Sciatic nerve (tissue), 2 donors: ENCODE data around the gene RAB44. TPM values are rescaled to one million over a fixed set of nuclear protein-coding genes. Genes with fewer than 3 reads are reported as not detected.
"Not testable (repeated sequence)": the region's sequence is repeated elsewhere in the genome, so short reads cannot be mapped to it uniquely, and the experiment has no call there.

ENCODE experiments used
- ATAC-seq: fragments of 200-7000 bp; cut with Tn5 transposase; one replicate; pipeline ENCODE4 v1.9.1; 2020; ENCODE audit warnings: mild to moderate bottlenecking, moderate library complexity
- DNase-seq: peaks from one replicate; pipeline ENCODE4 v3.0.0-alpha.2; 2020; ENCODE audit warnings: low spot score
- intact Hi-C: fragments of 100-400 bp; cut with DNase I; formaldehyde crosslinking; loops from one replicate; pipeline ENCODE4 v1.14.2; 2022
- total RNA-seq: library from RNA; stranded (reverse); fragmentation: NEBNext Ultra II Directional; extraction: Animal tissue kit (Norgen Biotek cat#: 25700); gene quantifications from one replicate; pipeline ENCODE4 v1.2.1, GENCODE V29; 2021
- donor health status: DM: no; HTN: no; CAD: no.
- donor health status: DM: no; HTN: no; CAD: no.

The RAB44 gene
- total RNA-seq, 1 donor from 2014 or later, result 0.27 TPM

DNA sequence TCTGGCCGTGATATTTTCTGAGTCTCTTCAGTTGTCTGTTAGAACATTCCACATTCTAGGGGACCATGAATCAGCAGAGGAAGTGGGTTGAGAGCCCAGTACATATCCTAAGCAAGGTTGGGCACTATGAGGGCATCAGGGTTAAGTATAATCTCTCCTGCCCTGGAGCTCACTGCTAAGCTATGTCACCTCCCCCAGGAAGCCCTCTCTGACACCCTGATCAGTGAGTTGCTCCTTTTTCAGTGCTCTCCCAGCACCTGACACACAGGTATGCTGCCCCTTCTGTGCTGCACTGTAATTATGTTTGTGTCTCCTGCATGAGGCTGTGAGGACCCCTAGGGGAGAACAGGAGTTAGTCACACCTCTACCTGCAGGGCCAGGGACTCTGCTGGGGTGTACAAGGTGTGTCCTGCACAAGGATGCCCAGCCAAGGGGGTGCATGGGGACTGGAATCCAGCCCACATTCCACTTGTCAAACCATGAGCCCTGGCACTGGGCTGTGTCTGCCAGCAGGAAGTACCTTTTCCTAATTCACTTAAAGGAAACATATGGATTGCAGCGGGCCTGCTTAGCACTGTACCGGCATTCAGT lies 3.9 kb downstream of the RAB44 start:
- ATAC-seq (no peak), DNase-seq (no peak)

DNA sequence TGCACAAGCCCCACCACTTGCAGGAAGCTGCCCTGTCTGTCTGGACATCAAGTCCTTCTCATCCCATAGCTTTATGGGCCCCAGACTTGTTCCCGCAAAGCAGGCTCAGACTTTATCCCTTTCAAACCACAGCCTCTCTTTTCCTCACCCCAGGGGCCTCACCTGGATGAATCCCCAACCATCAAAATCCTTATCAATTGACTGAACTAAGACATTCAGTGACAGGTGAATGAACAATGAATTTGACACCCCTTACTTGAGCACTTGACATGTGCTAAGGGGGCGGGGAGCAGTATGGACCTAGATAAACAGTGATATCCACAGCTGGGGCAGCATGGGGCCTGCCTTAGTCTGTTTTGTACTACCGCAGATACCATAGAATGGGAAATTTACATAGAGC lies 5.0 kb downstream of the RAB44 start:
- ATAC-seq, result no peak
- intact Hi-C loops, result no loop called here
- no peak for DNase-seq

More for the DNA sequence above, 3.9 kb downstream of the RAB44 start:
- intact Hi-C loops, result no loop called here

DNA sequence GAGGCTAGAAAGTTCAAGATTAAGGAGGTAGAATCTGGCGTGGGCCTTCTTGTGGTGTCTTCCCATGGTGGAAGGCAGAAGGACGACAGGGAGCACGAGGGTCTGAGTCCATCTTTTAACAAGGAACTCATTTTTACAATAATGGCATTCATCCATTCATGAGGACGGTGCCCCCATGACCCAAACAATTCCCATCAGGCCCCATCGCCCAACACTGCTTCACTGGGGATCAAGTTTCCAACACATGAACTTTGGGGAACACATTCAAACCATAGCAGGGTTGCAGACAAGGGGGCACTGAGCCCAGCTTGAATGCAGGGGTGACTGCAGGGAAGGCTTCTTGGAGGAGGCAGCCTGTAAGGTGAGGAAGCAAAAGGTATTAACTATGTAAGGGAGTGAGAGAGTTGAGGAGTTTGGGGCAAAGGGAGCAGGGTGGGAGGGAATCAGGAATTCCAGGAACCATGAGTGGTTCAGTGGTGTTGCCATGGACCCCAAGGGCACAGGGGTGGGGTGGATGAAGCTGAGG lies 5.5 kb downstream of the RAB44 start:
- DNase-seq, result no peak
- intact Hi-C loops, result no loop called here
- no peak for ATAC-seq

DNA sequence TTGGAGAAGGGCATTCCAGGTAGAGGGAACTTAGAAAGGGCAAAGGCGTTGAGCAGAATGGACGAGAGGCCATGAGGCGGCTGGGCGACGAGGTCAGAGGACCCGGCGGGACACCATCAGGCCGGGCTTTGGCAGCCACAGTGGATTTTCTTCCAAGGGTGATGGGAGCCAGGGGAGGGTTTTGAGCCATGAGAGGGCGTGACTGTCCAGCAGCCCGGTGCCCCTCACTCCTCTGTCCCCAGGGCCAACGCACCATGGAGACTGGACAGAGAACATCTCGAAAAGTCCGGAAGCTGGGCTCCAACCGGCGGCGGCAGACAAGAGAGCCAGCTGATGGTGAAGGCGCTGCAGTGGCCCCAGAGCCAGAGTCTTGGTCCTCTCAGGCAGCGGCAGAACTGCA lies 6.4 kb downstream of the RAB44 start:
- ATAC-seq (no peak), DNase-seq (no peak)
- intact Hi-C loops, result no loop called here

DNA sequence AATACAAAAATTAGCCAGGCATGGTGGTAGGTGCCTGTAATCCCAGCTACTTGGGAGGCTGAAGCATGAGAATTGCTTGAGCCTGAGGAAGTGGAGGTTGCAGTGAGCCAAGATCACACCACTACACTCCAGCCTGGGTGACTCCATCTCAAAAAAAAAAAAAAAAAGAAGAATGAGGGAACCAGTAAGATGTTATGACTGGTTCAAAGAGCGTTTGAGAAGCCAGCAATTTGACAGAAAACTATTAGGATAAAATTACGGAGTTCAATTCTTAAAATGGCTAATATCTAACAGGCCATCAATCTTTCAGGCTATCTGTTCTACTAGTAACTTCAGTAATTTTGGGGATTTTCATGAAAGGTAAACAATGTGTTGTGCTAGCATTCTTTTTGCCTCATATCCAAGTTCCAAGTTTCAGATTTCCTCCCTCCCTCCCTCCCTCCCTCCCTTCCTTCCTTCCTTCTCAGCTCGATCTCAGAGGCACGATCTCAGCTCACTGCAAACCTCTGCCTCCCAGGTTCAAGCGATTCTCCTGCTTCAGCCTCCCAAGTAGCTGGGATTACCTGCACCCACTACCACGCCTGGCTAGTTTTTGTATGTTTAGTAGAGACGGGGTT lies 7.4 kb downstream of the RAB44 start:
- intact Hi-C loops, ATAC-seq, DNase-seq: not testable (repeated sequence)

DNA sequence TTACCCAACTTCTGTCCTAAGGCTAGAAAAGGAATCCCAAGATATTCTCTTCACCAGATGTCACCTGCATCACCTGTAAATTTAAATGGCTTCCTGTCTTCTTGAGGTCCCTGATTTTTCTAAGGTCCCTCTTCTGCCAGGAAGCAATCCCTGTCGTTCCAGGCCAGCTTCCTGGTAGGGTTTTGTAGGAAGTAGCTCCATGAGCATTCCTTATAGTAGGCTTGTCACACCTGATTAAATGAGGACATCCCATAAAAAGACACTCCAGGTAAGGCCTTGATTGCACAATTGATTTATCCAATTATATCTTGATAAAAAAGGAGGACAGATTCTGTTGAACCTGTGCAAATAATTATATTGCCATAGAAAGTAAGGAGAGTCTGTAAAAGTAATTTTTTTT lies 8.7 kb downstream of the RAB44 start:
- DNase-seq (no peak), ATAC-seq (no peak)
- intact Hi-C loops, result no loop called here

DNA sequence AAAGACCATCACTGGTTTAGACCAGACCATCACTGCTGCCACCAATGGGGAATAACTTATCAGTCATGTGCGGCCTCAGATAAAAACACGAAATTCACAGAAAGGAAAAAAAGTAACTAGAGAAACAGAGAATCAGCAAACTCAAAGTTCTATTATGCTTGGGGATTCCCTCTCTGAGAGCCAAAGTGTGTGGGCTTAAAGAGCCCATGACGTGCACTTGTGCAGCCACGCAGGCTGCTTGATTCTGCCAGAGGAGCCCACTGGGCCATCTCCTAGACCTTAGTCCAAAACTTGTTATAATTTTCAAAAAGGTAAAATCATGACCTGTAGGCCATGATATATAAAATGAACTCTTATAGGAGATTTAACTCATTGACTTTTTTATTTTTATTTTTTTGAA lies 15.2 kb downstream of the RAB44 start:
- no peak for DNase-seq

DNA sequence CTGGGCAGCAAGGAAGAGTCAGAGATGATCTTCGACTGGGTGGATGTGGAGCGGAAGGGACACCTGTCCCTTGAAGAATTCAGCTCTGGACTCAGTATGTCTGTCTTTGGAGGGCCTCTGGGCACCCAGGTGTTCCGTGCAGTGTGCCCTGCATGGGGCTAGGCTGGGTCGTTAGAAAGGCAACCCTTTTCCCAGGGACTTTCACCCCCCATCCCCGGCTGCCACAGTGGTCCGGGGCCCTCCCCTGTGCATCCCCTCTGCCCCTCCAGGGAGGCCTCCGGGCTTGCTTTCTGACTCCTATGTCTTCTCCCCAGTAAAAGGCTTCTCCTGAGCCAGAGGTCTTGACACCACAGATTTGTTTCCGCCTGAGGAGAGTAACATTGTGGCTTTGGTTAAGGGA lies 16.2 kb downstream of the RAB44 start:
- DNase-seq (no peak), ATAC-seq (no peak)
- intact Hi-C loops, result no loop called here

More for the DNA sequence above, 15.2 kb downstream of the RAB44 start:
- intact Hi-C loops, result no loop called here
- ATAC-seq, result no peak

DNA sequence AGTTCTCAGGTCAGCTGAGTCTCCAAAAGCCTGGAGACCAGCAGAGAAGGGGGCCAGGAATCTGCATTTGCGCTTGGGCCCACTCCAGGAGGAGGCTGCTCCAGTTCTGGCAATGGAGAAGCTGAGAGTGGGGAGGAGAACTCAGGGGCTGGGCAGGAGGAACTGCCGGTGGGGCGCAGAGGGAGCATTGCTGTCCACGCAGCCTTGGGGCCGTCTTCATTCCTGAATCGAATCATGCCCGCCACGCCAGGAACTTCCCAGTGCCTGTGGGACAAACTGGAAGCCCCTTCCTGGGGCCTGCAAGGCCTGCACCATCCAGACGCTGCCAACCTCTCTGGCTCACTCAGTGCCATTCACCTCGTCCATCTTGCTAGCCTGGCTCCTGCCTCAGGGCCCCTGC lies 16.9 kb downstream of the RAB44 start:
- DNase-seq, result no peak
- no peak for ATAC-seq
- intact Hi-C loops, result no loop called here

DNA sequence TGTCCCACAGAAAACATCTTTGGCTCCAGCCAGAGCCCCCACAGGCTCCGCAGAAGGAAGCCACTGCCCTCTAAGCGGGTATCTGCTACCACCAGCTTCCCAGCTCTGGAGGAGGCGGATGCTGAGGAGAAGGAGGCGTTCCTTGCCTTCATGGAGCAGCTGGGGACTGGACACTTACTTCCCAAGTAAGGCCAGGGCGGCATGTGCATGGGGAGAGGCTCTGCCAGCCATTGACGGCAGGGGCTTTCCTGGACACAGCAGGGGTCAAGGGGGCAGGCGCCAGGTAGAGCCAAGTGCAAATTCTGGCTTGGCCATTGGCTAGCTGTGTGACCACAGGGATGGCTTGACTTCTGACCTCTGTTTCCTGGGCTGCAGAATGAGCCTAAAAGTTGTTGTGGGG lies 17.8 kb downstream of the RAB44 start:
- ATAC-seq (no peak), DNase-seq (no peak)
- intact Hi-C loops, result no loop called here

DNA sequence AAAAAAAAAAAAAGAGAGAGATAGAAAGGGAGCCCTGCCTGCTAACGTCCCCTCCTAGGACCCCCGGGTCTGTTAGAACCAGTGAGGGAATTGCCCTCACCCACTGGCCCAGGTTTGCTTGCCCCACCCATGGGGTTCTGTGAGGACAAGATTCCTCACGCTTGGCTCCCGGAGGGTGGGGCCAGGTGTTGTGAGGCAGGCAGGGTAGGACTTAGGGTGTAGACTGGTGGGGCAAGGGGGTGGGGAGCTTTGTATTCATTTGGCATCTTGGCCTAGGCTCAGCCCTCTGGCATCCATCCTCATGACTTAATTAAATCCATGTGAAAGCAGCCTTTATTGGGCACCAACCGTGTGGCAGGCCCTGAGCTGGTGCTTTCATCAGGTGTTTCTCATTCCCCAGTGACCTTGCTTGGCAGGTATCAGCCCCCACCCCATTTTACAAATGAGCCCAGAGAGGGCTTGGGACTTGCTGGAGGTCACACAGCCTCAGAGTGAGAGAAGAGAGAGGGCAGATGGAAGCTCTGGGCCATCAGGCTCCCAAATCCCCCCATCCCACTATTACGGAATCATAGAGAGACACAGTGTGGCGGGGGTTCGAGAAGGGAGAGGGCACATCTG lies 19.0 kb downstream of the RAB44 start:
- DNase-seq (peak; percentile 45), ATAC-seq (no peak)
- intact Hi-C loops, result no loop called here

DNA sequence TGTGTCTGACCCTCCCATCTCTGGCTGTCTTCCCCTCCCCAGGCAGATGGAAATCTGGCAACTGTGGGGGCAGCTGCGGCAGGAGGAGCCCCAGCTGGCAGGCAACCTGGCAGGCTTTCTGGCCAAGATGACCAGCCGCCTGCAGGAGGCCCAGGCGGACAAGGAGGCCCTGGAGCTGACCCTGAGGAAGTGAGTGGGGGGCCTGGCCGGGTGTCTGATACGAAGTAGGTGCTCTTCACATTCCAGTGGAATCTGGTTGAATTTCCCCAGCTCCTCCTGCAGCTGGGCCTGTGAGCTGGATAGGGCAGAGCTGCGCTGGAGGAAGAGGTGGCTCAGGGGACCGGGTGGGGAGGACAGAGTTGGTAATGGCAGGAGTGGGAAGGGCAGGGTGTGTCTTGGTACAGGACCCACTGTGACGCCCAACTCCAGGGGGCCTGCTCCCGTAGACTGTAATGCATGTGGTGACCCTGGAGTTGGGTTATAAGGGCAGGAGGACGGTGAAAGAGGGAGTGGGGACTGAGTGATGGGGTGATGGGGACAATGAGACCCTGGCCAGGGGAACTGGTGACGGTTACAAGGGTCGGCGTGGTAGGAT lies 19.7 kb downstream of the RAB44 start:
- ATAC-seq, result no peak
- peak; percentile 43 for DNase-seq
- intact Hi-C loops, result no loop called here

DNA sequence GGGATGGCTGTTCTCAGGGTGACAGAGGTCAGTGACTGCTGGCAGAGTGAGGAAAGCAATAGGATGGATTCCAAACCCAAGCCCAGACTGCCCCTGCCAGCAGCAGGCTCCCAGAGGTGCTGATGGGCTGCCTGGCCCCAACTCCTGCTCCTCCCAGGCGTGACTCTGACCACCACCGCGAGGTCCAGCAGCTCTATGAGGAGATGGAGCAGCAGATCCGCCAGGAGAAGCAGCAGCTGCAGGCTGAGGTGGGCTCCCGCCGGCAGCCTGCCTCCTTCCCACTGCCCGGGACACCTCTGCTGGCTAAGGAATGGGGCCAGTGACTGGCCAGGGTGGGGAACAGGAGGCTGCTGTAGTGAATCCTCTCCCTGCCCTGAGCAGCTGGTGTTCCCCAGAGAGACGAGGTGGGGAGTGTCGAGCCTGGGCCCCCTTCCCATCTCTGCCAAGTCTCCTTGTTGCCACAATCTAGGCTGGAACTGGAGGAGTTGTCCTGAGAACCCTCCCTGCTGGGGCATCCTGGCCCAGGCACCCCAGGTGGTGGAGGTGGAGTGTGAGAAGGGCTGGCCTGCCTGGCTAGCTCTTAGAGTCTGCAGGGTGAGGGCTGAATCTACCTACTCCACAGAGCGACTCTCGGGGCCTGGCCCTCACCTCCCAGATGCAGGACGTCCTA lies 20.4 kb downstream of the RAB44 start:
- ATAC-seq, result no peak
- intact Hi-C loops, result no loop called here
- peak; percentile 37 for DNase-seq

DNA sequence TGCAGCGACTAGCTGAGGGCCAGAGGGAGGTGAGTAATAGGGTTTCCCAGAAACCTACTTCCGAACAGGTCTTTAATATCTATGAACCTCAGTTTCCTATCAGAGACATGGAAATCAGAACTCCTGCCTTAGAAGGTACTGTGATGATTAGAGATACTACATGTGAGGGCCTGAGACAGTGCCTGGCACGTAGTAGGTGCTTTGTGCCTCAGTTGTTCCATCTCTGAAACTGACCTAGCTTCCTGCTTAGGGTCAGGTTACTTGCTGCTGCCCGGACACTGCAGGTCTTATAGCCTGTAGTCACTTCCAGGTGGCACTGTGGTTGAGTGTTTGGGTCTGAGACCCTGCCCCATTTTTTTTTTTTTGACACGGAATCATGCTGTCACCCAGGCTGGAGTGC lies 20.9 kb downstream of the RAB44 start:
- no peak for DNase-seq
- intact Hi-C loops, result no loop called here
- ATAC-seq, result no peak

DNA sequence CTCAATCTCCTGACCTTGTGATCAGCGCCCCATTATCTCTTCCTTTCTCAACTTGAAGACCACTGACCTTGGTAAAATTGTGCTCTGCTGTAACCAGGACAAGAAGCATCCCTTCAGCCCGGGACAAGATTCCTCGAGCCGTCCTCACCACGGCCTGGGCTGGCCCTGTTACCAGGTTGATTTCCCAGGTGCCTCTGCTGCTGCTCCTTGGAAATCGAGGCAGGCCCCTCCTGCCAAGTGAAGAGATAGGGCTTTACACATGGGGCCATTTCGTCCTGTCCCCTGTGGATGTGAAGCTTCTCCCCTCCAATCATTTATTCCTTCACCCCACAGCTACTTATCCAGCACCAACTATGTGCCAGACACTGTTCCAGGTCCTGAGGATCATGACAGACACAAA lies 21.5 kb downstream of the RAB44 start:
- intact Hi-C loops, result no loop called here
- ATAC-seq (no peak), DNase-seq (peak; percentile 36)

DNA sequence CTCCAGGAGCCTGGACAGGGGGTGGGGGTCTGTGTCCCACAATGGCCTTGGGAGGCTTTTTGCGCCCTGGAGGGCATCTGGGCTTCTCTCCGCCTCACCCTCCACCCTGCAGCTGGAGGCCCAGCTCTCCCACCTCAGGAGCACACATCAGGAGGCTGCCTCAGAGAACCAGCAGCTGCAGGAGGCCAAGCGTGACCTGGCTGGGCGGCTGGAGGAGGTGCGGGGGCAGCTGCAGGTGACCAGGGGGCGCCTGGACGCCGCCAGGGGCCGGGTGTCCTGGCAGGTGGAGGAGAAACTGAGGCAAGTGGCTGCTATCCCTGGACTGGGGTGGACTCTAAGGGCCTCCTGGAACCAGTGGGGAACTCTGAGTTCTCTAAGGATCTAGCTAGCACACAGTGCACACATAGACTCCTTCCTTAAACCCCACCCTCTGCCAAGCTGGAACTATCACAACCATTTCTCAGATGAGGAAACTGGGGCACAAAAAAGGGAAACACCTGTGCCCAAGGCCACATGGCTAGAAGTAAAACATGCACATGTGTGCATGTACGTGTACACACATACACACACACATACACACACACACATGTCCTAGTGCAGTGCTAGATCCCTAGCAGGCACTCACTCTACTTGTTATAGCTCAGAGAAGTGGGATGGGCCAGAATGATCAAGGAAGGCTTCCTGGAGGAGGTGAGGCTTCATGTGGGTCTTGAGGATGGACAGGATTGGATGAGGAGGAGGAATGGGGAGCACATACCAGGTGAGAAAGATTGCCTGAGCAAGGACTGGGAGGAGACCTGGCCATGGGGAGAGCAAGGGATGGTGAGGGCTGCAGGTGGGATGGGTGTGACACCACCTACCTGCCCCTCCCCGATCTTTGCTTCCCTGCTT lies 22.9 kb downstream of the RAB44 start:
- DNase-seq (peak; percentile 49), ATAC-seq (no peak)
- intact Hi-C loops, result no loop called here

DNA sequence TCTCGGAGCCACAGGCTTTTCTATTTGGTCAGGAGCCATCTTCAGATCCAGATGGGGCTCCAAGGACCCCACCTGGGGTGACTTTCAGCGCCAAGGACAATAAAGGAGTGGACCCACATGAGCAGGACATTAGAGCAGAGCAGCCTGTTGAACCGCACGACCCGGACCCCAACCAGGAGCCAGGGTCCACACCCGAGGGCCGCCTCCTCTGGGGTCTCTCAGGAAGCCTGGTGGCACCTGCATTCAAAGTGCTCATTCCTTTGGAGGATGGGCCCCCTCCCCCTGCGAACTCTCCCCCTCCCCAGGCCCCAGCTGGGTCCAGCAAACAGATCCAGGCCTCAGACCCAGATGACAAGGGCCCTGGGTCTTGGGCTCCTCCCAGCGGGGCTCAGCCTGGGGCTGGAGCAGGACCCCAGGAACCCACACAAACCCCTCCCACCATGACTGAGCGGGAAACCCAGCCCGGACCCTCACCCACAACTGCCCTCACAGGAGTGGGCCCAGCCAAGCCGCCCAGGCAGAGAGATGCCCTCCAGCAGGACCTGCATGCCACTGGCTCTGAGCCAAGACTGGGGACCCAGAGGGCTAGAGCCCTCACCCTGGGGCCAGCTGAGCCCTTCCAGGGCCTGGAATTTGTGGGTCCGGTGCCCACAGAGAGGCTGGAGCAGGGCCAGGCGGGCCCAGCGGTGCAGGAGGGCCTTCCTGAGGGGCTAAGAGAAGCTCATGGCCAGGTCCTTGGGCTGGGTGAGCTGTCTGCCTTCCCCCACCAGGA lies 23.9 kb downstream of the RAB44 start:
- ATAC-seq, result no peak
- DNase-seq, result peak; percentile 64
- intact Hi-C loops, result no loop called here

DNA sequence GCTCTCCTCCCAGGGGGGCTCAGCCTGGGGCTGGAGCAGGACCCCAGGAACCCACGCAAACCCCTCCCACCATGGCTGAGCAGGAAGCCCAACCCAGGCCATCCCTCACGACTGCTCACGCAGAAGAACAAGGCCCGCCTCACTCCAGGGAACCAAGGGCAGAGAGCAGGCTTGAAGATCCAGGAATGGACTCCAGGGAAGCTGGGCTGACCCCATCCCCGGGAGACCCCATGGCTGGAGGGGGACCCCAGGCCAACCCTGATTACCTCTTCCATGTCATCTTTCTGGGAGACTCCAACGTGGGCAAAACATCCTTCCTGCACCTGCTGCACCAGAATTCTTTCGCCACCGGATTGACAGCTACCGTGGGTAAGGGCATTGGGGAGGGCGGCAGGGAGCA lies 24.7 kb downstream of the RAB44 start:
- DNase-seq (no peak), ATAC-seq (no peak)
- intact Hi-C loops, result no loop called here
